ENCODE data around the gene FAF2.
"Not testable (repeated sequence)": the region's sequence is repeated elsewhere in the genome, so short reads cannot be mapped to it uniquely, and the experiment has no call there.

FAF2 gene

GRCh38 chr5:176540476-176540899 is 92.3 kb downstream of the FAF2 start:
- in situ Hi-C loops (cut with HindIII; ENCODE audit: low sequenced_read_pairs) = no loop called here

GRCh38 chr5:176540956-176541337 is 92.8 kb downstream of the FAF2 start:
- in situ Hi-C loops (cut with HindIII; ENCODE audit: low sequenced_read_pairs) = no loop called here

GRCh38 chr5:176541338-176542134 is 93.4 kb downstream of the FAF2 start:
- in situ Hi-C loops (cut with HindIII; ENCODE audit: low sequenced_read_pairs) = no loop called here

GRCh38 chr5:176542135-176542595 is 94.0 kb downstream of the FAF2 start:
- in situ Hi-C loops (cut with HindIII; ENCODE audit: low sequenced_read_pairs) = no loop called here

GRCh38 chr5:176542596-176543427 is 94.6 kb downstream of the FAF2 start:
- in situ Hi-C loops (cut with HindIII; ENCODE audit: low sequenced_read_pairs) = no loop called here

- in situ Hi-C loops (cut with HindIII; ENCODE audit: low sequenced_read_pairs) = no loop called here
Observed at GRCh38 chr5:176543428-176544182, 95.4 kb downstream of the FAF2 start.

- in situ Hi-C loops (cut with HindIII; ENCODE audit: low sequenced_read_pairs) = no loop called here
Observed at GRCh38 chr5:176545388-176545736, 97.2 kb downstream of the FAF2 start.

- in situ Hi-C loops (cut with HindIII; ENCODE audit: low sequenced_read_pairs) = no loop called here
Observed at GRCh38 chr5:176545737-176546509, 97.7 kb downstream of the FAF2 start.

- in situ Hi-C loops (cut with HindIII; ENCODE audit: low sequenced_read_pairs) = no loop called here
Observed at GRCh38 chr5:176547802-176548201, 99.6 kb downstream of the FAF2 start.

GRCh38 chr5:176548967-176549444 is 100.8 kb downstream of the FAF2 start, which contains the start of gene CDHR2:
TSS of gene CDHR2 (plus strand) at chr5:176549342. CDS start at chr5:176565353, 16,011 bp downstream.
- in situ Hi-C loops (cut with HindIII; ENCODE audit: low sequenced_read_pairs) = no loop called here

GRCh38 chr5:176549871-176550270 is 101.7 kb downstream of the FAF2 start:
- in situ Hi-C loops (cut with HindIII; ENCODE audit: low sequenced_read_pairs) = no loop called here

GRCh38 chr5:176550275-176550831 is 102.2 kb downstream of the FAF2 start:
- in situ Hi-C loops (cut with HindIII; ENCODE audit: low sequenced_read_pairs) = no loop called here

- in situ Hi-C loops (cut with HindIII; ENCODE audit: low sequenced_read_pairs) = not testable (repeated sequence)
Observed at GRCh38 chr5:176550937-176551336, 102.8 kb downstream of the FAF2 start.

- in situ Hi-C loops (cut with HindIII; ENCODE audit: low sequenced_read_pairs) = no loop called here
Observed at GRCh38 chr5:176552332-176552869, 104.2 kb downstream of the FAF2 start.

GRCh38 chr5:176553260-176554085 is 105.3 kb downstream of the FAF2 start:
- in situ Hi-C loops (cut with HindIII; ENCODE audit: low sequenced_read_pairs) = no loop called here

GRCh38 chr5:176557846-176558245 is 109.7 kb downstream of the FAF2 start:
- in situ Hi-C loops (cut with HindIII; ENCODE audit: low sequenced_read_pairs) = no loop called here

Measured in endothelial cell of hepatic sinusoid (primary cell).